GM18873 (cell line): Measurements from ENCODE around the gene CLDN19.
"Not testable (repeated sequence)": the region's sequence is repeated elsewhere in the genome, so short reads cannot be mapped to it uniquely, and the experiment has no call there.

Experiments
- ATAC-seq: cut with Tn5 transposase; IDR thresholded peaks from one replicate; pipeline ENCODE4 v1.9.1; 2021; ENCODE audit warnings: mild to moderate bottlenecking, moderate library complexity, moderate number of reproducible peaks; ENCODE audit not compliant: unreplicated experiment, low FRiP score

The CLDN19 gene

DNA sequence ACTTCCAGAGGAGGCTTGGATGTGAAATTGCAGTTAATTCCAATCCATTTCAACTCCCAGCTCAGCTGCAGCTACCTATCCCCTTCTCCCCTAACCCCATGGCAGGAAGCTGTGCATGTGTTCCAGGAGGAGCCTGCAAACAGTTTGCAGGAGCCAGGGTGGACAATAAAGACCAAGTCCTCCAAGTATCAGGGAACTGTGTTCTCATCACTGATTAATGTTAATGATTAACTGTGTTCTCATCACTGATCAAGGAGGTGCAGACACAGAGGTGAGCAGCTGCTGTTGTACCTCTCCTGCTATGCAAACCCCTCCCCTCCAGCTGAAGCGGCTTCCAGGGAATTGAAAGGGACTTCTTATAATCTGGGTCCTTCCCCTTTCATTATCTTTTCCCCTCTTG is 19.2 kb downstream of the CLDN19 start:
- ATAC-seq = no peak

GRCh38 chr1:42714441-42714840 is 25.6 kb downstream of the CLDN19 start:
- ATAC-seq = not testable (repeated sequence)

GRCh38 chr1:42713293-42713692 is 26.7 kb downstream of the CLDN19 start:
- no peak for ATAC-seq

DNA sequence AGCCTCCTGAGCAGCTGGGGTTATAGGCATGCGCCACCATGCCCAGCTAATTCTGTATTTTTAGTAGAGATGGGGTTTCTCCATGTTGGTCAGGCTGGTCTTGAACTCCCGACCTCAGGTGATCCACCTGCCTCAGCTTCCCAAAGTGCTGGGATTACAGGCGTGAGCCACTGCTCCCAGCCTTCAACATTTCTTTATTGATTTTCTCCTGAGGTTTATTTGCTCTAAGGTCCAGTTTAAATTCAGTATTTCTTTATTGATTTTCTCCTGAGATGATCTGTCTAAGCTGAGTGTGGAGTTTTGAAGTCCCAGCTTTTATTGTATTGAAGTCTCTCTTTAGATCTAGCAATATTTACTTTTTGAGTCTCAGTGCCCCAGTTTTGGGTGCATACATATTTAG is 27.2 kb downstream of the CLDN19 start:
- not testable (repeated sequence) for ATAC-seq

DNA sequence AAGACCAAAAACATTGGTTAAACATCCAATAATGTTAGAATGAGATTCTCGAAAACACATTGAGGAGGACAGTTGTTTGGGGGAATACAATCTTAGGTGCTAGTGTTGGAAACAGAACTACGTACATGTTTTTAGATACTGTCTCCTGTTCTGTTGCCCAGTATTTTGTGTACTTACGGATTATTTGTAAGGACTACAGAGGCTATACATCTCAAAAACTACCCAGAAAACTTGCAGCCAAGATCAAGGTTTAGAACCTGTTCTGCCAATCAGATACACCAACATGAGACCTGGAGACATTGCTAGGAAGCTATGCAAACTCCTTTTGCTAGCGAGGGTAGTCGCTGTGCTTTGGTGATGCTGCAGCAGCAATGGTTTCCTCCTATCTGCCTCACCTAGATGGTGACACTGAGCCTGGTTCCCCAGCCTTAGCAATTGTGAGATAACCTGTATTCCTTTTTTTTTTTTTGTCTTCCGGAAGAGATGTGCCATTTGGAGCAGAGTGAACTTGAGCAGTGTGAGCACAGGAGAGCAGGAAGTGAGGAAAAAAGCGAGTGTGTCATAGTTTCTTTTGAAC is 36.1 kb downstream of the CLDN19 start:
- no peak for ATAC-seq

DNA sequence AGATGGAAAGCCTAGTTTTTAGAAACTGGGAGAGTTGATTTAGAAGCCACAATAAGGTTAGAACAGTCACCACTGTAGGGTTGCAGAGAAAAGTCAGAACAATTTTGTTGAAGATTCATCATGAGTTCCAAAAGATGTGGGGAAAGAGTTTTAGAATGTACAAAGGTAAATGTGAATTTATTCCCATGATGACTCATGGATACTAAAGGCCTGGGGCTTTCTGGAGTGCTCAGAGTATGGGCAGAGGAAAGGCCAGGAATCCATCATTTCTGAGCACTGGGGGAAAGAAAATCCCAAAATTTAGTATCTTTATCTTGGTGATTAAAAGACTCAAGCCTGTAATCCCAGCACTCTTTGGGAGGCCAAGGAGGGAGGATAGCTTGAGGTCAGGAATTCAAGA is 40.0 kb downstream of the CLDN19 start:
- no peak for ATAC-seq

DNA sequence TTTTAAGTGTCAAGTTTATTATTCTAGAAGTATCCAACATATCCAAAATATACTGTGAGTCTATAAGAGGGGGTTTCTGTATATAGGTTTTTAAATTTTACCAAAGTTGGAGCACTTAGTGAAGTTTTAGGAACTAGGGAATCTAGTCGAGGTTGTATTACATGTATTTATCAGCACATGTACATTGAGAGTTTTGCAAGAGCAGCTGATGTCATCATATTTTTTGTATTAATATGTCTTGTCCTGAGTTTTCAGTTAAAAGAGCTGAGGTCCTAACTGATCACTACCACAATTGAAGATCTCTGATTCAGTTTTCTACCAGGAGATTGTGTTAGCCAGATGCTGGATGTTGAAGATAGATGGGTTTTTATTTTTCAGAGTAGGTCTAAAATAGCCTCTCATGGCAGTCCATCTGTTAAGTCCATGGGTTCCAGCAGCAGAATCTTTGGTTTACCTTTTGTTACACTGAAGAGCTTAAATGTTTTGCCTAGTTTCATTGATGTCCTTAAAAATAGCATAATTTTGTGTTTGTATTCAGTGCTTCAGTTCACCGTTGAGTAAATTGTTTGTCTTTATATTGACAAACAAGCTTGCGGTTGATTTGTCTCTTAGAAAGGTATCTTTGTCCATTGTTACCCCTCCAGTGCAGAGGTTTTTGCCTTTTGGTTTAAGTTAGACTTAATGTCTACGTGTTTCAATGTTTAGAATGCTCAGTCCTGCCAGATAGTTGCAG is 41.8 kb downstream of the CLDN19 start:
- no peak for ATAC-seq

GRCh38 chr1:42692911-42693310 is 47.1 kb downstream of the CLDN19 start:
- no peak for ATAC-seq

GRCh38 chr1:42692461-42692860 is 47.6 kb downstream of the CLDN19 start:
- ATAC-seq = no peak

DNA sequence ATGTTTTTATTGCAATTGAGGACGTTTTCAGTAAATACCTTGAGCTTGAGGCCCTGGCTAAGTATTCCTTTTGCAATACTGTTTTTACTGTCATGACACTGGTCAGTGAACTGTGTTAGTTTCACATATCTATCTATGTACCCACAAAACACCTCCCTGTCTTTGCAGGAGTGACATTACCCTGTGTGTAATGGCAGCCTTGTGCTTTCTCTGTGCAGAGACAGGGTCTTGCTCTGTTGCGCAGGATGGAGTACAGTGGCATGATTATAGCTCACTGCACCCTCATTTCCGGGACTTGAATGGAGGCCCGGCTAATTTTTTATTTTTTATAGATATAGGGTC is 48.9 kb downstream of the CLDN19 start:
- ATAC-seq = no peak

DNA sequence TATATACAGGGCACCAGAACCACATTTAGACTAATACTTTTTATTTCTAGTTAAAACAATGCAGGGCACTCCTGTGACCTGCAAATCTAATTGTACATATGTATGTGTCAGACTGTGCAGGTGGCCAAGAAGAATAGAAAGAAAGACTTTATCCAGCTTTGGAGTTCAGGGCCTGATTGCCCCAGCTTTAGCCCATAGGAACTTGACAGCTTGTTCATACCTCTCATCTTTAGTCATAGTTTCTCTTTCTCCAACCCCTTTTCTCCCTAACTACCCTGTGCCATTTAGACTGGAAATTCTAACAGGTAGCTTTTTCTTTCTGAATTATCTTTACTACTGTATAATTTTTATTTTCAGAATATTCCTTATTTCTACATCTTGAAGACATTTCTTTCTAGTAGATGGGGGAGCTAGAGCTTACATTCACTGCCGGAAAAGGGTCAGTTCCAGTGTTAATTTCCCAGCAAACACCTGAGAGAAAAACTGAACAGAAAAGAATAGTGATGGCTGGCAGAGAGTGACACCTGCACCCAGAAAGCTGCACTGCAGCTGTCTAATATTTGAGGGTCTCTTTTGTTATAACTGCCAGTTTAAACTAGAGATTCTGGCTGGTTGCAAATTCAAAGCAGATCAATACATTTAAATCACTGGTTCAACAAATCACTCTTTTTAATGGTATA is 49.4 kb downstream of the CLDN19 start:
- ATAC-seq = no peak

GRCh38 chr1:42689912-42690311 is 50.1 kb downstream of the CLDN19 start:
- ATAC-seq = no peak

- ATAC-seq = no peak
These were observed 53.6 kb downstream of the CLDN19 start for GRCh38 chr1:42686418-42686817.

GRCh38 chr1:42684139-42684538 is 55.9 kb downstream of the CLDN19 start:
- no peak for ATAC-seq
